LNCAP (cell line): Measurements from ENCODE around the gene MAGI1.

Experiments used
- CTCF ChIP-seq: fragments of 450-650 bp; IDR thresholded peaks from 2 replicates; pipeline ENCODE4 v1.5.1; 2017; ENCODE audit warnings: mild to moderate bottlenecking

Gene MAGI1

GRCh38 chr3:65564483-65564882 lies 474.2 kb downstream of the MAGI1 start:
- no peak for TF ChIP-seq CTCF

DNA sequence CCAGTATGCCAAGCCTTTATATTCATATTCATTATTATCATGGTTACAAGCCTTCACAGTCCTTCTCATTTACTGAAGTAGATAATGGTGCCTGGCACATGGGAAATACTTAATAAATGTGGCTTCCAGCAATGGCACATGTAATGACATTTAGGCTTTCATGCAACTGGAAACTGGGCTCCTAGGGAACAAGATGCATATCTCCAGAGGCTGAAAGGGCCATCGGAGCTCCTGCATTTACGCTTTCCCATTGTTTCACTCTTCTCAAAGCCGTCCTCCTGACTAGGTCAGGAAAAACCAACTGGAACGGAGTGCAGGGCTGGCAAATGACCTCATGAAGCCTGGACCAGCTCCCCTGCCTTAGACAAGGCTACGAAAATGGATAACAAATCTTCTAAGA lies 474.9 kb downstream of the MAGI1 start:
- no peak for TF ChIP-seq CTCF

- TF ChIP-seq CTCF, result no peak
These were observed 476.3 kb downstream of the MAGI1 start for GRCh38 chr3:65562447-65562846.

DNA sequence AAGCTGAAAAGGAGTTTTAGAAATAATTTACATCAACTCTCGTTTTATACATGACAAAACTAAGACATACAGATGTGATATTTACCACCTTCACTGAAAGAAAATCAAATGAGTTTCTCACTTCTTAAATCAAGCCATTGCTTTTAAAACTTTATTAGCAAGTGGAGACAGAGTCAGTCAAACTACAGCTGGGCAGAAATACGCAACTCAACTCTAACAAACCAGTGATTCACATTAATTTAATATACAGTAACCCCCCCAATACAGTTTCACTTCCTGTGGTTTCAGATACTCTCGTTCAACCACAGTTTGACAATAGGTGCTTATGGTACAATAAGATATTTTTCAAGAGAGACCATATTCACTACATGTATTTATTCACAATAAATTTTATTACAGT lies 477.1 kb downstream of the MAGI1 start:
- no peak for TF ChIP-seq CTCF

- TF ChIP-seq CTCF, result no peak
These were observed 477.8 kb downstream of the MAGI1 start for GRCh38 chr3:65560901-65561300.

GRCh38 chr3:65560133-65560532 lies 478.6 kb downstream of the MAGI1 start:
- no peak for TF ChIP-seq CTCF

DNA sequence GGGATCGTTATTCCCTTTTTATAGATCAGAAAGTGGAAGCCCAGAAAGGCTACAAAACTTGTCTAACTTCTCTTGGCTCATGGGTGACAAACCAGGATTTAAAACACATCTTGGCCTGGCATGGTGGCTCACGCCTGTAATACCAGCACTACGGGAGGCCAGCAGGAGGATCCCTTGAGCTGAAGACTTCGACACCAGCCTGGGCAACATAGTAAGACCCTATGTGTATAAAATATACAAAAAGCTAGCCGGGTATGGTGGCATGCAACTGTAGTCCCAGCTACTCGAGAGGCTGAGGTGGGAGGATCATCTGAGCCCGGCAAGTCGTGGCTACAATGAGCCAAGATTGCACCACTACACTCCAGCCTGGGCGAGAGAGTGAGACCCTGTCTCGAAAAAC lies 479.1 kb downstream of the MAGI1 start:
- no peak for TF ChIP-seq CTCF

DNA sequence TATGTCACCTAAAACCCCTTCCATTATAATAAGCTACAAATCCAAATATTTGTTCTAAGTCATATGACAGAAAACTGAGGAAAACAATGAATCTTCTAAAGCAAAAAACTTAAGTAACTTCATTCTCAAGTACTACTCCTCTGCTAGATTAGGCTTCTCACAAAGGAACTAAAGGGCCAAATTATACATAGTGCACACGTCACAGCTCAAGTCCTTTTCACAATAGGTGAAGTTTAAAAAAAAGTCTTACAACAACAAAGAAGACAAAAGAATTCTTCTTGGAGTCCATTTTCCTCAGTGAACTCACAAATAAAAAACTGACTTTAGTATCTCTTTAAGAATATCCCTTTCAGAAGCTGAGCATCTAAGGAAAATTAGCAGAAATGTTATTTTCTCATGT lies 479.9 kb downstream of the MAGI1 start:
- no peak for TF ChIP-seq CTCF
